GM19438 (cell line): ENCODE measurements around the gene HSPBP1.
"Not testable (repeated sequence)": the region's sequence is repeated elsewhere in the genome, so short reads cannot be mapped to it uniquely, and the experiment has no call there.

Experiments
- ATAC-seq: cut with Tn5 transposase; IDR thresholded peaks from one replicate; pipeline ENCODE4 v1.9.1; 2021; ENCODE audit warnings: low read depth; ENCODE audit not compliant: unreplicated experiment

HSPBP1 gene, protein sequence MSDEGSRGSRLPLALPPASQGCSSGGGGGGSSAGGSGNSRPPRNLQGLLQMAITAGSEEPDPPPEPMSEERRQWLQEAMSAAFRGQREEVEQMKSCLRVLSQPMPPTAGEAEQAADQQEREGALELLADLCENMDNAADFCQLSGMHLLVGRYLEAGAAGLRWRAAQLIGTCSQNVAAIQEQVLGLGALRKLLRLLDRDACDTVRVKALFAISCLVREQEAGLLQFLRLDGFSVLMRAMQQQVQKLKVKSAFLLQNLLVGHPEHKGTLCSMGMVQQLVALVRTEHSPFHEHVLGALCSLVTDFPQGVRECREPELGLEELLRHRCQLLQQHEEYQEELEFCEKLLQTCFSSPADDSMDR

GRCh38 chr19:55279770-55280643 lies at the start of gene HSPBP1:
HSPBP1 (minus strand) TSS chr19:55280110; CDS start chr19:55279608, 502 bp downstream.
- ATAC-seq, result peak; percentile 63

GRCh38 chr19:55328774-55329318 lies 48.9 kb upstream of the HSPBP1 start:
- not testable (repeated sequence) for ATAC-seq

DNA sequence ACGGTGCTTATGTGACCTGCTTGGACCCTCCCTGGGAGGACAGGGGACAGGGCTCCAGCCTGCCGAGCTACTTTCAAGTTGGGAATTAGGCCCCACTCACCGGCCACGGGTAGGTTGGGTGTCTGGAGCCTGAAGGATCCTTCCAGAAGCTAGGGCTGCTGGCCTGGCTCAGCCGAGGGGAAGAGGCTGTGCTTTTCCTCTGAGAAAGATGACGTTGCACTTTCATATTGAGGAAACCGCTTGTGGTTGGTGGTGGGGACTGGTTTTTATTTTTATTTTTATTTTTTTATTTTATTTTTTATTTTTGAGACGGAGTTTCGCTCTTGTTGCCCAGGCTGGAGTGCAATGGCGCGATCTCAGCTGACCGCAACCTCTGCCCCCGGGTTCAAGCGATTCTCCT lies 45.3 kb upstream of the HSPBP1 start, which contains the start of gene TMEM150B:
Gene TMEM150B (minus strand): TSS at position 170 of the 400 bp plus-strand sequence. CDS start 4,305 bp downstream, outside the sequence.
- ATAC-seq, result no peak

- no peak for ATAC-seq
These were observed 44.8 kb upstream of the HSPBP1 start for GRCh38 chr19:55324662-55325061.

DNA sequence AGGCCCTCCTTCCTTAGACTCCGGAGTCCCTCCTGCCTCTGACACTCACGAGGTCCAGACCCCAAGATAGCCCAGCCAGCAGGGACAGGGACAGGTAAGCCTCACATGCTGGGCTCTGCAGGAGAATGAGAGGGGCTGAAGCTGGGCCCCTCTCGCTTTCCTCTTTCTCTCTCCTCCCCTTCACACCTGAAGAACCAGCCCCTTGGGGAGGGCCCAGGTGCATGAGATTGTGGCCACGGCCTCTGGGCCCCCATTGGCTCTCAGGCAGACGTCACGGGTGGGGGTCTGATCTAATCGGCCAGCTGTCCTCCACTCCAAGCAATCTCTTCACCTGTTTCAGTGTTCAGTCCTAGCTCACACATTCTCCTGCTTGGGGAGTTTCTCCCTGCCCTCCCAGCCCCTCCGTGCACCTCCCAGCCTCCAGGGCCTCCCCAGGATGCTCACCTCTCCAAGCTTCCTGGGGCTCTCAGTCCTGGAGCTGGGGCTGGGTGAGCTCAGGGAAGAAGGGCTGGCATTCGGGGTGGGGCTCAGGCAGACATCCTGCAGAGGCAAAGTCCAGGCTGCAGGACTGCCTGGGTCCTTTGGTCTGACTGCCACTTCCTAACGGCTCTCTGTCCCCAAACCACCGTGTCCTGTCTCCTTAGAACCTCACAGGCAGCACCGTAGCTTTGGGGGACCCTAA lies 42.4 kb upstream of the HSPBP1 start:
- no peak for ATAC-seq

- ATAC-seq, result no peak
These were observed 41.7 kb upstream of the HSPBP1 start for GRCh38 chr19:55321466-55322137.

GRCh38 chr19:55320844-55321419 lies 41.0 kb upstream of the HSPBP1 start:
- ATAC-seq, result no peak

- no peak for ATAC-seq
These were observed 39.9 kb upstream of the HSPBP1 start for GRCh38 chr19:55319785-55320184.

DNA sequence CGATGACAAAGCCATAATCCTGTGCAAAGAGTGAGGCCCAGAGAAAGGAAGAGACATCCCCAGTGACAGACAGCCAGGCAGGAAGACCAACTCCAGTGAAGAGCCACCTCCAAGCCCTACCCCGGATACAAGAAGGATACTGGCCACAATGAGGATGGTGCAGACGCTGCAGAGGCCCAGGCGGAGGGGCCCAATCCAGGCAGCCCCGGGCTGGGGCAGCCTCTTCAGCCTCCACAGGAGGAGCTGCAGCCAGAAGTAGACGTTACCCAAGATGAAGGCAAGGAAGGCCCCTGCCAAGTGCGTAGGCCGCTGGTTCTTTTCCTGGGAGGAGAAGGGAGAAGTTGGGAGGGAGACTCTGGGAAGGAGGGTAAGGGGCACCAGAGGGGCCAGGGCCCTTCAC lies 36.7 kb upstream of the HSPBP1 start:
- no peak for ATAC-seq

- no peak for ATAC-seq
These were observed 36.1 kb upstream of the HSPBP1 start for GRCh38 chr19:55315956-55316525.

GRCh38 chr19:55314396-55314795 lies 34.5 kb upstream of the HSPBP1 start:
- ATAC-seq, result no peak

DNA sequence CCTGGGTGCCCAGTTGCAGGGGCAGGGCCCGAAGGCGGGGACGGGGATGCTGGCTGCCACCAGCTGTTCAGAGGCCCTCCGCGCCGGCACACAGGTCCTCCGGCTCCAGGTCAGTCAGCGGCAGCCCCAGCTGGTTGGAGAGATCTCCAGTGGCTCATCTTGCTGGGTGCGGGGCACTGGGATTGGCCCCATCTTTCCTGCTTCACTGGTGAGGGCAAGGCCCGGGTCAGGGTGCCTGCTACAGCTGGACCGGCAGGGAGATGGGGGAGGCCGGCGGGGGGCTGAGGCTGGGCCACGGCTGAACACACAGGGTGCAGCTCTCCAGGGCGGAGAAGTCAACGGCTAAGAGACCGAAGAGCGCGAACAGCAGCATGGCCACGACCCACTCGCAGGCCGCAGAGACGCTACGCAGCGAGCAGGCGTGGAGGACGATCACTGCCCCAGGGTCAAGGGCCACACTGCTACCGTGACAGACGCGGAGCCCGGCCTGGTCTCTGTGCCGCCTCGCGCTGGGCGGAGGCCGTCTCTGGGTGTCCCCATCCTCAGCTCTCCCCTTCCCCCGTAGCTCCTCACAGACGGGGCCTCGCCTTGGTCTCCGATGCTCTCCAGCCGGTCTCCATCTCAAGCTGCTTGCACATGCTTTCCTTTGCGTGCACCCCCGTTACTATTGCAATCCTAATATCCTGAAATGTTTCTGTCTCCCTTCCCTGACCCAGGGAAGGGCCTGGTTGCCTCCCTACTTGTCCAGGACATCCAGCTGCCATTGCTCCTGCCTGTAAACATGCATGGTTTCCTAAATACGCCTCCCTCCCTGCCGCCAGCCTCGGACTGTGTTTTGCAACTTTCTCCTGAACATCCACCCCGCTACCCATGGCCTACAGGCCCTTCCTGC lies 33.0 kb upstream of the HSPBP1 start:
- ATAC-seq, result no peak

GRCh38 chr19:55311797-55312196 lies 31.9 kb upstream of the HSPBP1 start:
- ATAC-seq, result no peak

DNA sequence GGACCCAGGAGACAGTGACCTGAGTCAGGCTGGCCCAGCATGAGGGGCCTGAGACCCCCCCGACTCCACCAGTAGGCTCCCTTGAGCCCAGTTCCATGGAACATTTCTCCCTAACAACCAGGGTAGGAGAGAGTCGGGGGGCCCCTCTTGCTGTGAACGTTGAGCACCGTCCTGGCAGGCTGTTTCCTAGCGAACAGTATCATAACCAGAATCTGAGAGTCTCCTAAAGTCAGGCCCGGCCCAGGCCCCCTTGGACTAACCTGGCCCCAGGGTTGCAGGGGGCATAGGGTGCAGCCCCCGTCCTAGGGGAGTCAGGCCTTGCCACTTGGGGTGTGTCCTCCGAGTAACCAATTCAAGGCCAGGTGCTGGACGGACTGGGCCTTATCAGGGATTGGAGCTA lies 31.5 kb upstream of the HSPBP1 start:
- ATAC-seq, result no peak

DNA sequence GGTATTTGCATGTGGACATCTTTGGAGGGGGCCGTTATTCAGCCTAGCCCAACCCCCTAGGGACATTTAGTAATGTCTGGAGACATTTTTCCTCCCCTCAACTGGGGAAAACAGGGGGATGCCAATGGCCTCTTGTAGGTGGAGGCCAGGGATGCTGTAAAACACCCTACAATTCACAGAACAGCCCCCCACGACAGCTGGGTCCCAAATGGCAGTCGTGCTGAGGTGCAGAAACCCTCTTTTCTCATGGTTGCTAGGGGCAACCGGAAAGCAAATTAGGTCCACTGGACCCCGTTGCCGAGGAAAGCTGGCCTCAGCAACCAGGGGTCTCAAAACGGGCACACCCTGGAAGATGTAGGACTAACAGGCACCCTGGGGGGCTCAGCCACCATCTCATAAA lies 30.6 kb upstream of the HSPBP1 start:
- ATAC-seq, result no peak

- no peak for ATAC-seq
These were observed 29.5 kb upstream of the HSPBP1 start for GRCh38 chr19:55309448-55309847.

- ATAC-seq, result no peak
These were observed 28.4 kb upstream of the HSPBP1 start for GRCh38 chr19:55308281-55308680.

DNA sequence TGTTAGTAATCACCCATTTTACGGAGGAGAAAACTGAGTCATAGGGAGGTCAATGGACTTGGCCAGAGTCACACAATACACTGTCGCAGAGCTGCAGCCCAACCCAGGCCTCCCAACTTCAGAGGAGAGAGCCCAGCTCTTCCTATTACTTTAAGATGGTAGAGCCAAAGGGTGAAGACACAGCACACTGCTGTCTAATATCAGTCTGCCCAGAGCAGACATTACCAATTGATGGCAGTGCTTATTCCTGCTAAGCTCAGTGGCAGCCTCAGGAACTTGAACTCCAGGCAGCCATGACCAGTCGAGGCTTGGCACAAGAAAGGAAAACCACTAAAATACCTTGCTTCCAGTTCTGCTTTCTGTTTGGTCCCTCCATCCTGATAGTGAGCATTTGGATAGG lies 26.8 kb upstream of the HSPBP1 start:
- ATAC-seq, result no peak
